Activated CD4-positive, alpha-beta T cell treated with anti-CD3 and anti-CD28 coated beads, Interleukin-2, amount 10 ng/mL, durations not matched to agents 24 days and 14 days (primary cell): ENCODE data around the gene SUN1. TPM values are rescaled to one million over a fixed set of nuclear protein-coding genes. Genes with fewer than 3 reads are reported as not detected.

Experiments used
- DNase-seq: peaks from one replicate; pipeline ENCODE4 v3.0.0; 2022
- H3K27ac Mint-ChIP-seq: one replicate; pipeline ENCODE4 v1.8.0; 2022; ENCODE audit warnings: mild to moderate bottlenecking, mixed read lengths
- H3K27me3 Mint-ChIP-seq: one replicate; pipeline ENCODE4 v1.8.0; 2022; ENCODE audit warnings: mixed read lengths
- H3K36me3 Mint-ChIP-seq: one replicate; pipeline ENCODE4 v1.8.0; 2022; ENCODE audit warnings: low read depth, mild to moderate bottlenecking, mixed read lengths
- H3K4me1 Mint-ChIP-seq: one replicate; pipeline ENCODE4 v1.8.0; 2021; ENCODE audit warnings: mixed read lengths
- H3K4me3 Mint-ChIP-seq: one replicate; pipeline ENCODE4 v1.8.0; 2022; ENCODE audit warnings: mild to moderate bottlenecking, moderate library complexity, mixed read lengths
- H3K9me3 Mint-ChIP-seq: one replicate; pipeline ENCODE4 v1.8.0; 2021; ENCODE audit warnings: mixed read lengths
- intact Hi-C: fragments of 100-400 bp; cut with micrococcal nuclease; formaldehyde crosslinking; loops from one replicate; pipeline ENCODE4 v1.15.1; 2023
- total RNA-seq: library from RNA; stranded (reverse); gene quantifications from 2 replicates; pipeline ENCODE4 v1.2.3, GENCODE V29; 2022

SUN1 gene
- total RNA-seq, 1 donor from 2014 or later = 90.3 TPM

DNA sequence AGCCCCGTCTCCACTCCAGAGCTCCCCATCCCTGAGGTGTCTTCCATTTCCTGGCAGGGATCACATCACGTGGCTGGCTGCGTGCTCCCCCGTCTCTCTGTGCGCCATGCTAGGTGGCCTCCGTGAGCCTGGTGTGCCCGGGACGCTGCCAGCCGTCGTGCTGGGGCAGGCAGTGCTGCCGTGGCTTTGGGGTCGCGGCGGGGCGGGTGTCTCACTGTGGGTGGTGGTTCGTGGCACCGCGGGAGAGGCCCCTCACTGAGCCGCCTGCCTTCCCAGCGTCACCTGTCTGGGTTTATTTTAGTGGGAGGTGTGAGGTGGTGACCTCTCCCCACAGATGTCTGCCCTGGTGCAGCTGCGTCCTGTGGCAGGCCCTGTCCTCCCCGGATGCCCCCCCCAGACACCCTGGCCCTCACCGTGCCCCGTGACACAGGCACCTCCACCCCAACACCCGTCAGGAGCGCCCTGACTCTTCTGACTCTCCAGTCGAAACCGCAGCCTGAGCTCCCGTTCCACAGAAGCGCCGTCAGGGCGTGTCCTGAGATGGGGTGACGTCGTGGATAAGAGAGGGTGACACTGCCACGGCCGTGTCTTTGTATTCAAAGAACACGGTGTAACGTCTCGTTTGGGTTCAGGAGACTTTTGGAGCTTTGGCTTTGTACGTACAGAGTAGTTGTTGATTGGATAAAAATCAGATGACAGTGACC, 62.0 kb downstream of the SUN1 start:
- H3K36me3 Mint-ChIP-seq = peaks cover 45% of the 10 kb centered on the region
- no peak for DNase-seq
- intact Hi-C loops = no loop called here
- H3K9me3 Mint-ChIP-seq = no peaks in the 10 kb centered on the region
- H3K27me3 Mint-ChIP-seq = no peaks in the 10 kb centered on the region
- H3K27ac Mint-ChIP-seq = no peak overlapping the region
- H3K4me1 Mint-ChIP-seq = peaks cover 6% of the 10 kb centered on the region
- H3K4me3 Mint-ChIP-seq = no peak overlapping the region

DNA sequence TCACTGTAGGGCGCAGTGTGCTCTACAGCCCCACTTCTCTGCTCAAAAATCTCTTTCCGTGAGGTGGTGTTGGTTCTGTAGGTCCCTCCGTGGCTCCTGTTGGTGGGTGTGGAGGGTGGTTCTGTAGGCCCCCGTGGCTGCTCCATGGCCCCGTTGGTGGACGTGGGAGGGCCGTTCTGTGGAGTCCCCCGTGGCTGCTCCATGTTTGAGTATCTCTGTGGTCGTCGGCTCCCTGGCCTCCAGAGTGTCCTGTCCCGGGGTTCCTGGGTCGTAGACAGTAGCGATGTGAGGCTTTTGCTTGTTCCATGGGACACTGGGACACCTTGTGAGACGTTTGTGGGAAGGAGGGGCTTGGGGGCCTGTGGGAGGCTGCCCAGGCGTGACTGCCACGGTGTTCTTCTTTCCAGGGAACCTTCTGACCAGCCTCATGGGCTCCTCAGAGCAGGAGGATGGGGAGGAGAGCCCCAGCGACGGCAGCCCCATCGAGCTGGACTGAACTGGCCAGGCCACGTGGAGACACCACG, 62.7 kb downstream of the SUN1 start:
- peaks cover 6% of the 10 kb centered on the region for H3K4me1 Mint-ChIP-seq
- intact Hi-C loops = no loop called here
- H3K9me3 Mint-ChIP-seq = no peaks in the 10 kb centered on the region
- no peak overlapping the region for H3K27ac Mint-ChIP-seq
- peaks cover 45% of the 10 kb centered on the region for H3K36me3 Mint-ChIP-seq
- no peaks in the 10 kb centered on the region for H3K27me3 Mint-ChIP-seq
- H3K4me3 Mint-ChIP-seq = no peak overlapping the region
- DNase-seq = no peak

- intact Hi-C loops = no loop called here
- H3K9me3 Mint-ChIP-seq = no peaks in the 10 kb centered on the region
Measured at GRCh38 chr7:895451-896052, 63.3 kb downstream of the SUN1 start.

DNA sequence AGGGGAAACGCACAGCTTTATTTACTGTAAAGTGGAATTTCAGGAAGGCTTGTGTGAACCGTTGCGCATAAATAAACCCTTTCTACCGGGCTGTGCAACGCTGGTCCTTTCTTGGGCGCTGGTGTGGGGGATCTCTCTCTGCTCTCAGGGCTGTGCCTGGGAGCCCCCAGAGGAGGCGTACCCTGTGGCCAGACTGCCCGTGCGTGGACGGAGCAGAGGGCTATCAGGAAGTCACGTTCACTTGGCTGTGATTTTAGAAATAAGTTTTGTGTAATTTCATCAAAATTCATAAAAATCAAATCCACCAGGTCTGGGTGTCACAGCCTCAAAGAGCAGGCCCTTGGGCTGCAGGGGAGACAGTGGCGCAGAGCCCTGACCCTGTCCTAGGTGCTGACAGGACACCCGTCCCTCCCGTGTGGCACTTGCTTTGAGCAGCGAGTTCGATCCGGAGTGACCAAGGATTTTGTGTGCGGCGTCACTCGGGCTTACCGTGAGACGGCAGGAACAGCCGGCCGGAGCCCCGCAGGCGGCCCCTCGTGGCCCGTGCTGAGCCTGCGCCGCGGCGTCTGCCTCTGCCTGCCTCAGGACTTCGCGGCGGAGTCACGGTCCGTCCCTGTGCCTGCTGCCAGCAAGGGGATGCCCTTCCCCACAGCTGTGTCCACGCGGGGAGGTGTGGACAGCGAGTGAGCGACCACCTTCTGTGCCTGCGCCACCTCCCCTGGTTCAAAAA, 64.2 kb downstream of the SUN1 start:
- no peak overlapping the region for H3K27ac Mint-ChIP-seq
- H3K9me3 Mint-ChIP-seq = no peaks in the 10 kb centered on the region
- H3K36me3 Mint-ChIP-seq = peaks cover 36% of the 10 kb centered on the region
- peaks cover 6% of the 10 kb centered on the region for H3K4me1 Mint-ChIP-seq
- no peaks in the 10 kb centered on the region for H3K27me3 Mint-ChIP-seq
- intact Hi-C loops = no loop called here
- no peak for DNase-seq
- no peak overlapping the region for H3K4me3 Mint-ChIP-seq

More at GRCh38 chr7:895451-896052, 63.3 kb downstream of the SUN1 start:
- no peak for DNase-seq
- H3K27me3 Mint-ChIP-seq = no peaks in the 10 kb centered on the region
- H3K4me1 Mint-ChIP-seq = peaks cover 6% of the 10 kb centered on the region
- no peak overlapping the region for H3K4me3 Mint-ChIP-seq
- no peak overlapping the region for H3K27ac Mint-ChIP-seq
- H3K36me3 Mint-ChIP-seq = peaks cover 41% of the 10 kb centered on the region

GRCh38 chr7:897086-897485, 64.8 kb downstream of the SUN1 start:
- H3K27ac Mint-ChIP-seq = no peak overlapping the region
- peaks cover 6% of the 10 kb centered on the region for H3K4me1 Mint-ChIP-seq
- H3K36me3 Mint-ChIP-seq = peaks cover 36% of the 10 kb centered on the region
- no peak for DNase-seq
- no peak overlapping the region for H3K4me3 Mint-ChIP-seq
- intact Hi-C loops = no loop called here
- no peaks in the 10 kb centered on the region for H3K9me3 Mint-ChIP-seq
- no peaks in the 10 kb centered on the region for H3K27me3 Mint-ChIP-seq

DNA sequence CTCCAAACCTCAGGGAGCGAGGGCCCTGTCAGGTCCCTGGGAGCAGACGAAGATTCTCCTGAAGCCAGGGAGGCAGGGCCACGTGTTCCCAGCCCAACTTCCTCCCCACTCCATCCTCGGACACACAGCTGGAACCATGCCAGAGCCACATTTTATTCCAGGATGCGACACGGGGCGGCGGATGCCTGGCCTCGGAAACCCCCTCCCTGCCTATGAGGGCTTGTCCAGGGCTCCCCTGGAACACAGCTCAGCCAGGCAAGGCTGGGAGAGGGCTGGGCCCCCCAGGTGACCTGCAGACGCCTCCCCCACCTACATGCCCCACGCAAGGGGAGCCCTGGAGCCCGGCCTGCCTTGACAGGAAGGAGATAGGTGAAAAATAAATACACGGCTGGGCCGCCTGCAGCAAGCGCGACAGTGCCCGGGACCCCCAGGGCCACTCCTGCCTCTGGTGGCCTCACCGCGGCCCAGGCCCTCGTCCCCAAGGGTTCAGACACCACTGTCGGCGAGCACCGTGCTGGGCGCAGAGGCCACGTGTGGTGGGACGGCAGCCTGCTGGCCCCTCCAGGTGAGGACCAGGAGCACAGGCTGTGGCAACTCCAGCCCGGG, 65.6 kb downstream of the SUN1 start:
- H3K27me3 Mint-ChIP-seq = no peaks in the 10 kb centered on the region
- no peak overlapping the region for H3K4me3 Mint-ChIP-seq
- no peaks in the 10 kb centered on the region for H3K9me3 Mint-ChIP-seq
- H3K4me1 Mint-ChIP-seq = no peaks in the 10 kb centered on the region
- H3K36me3 Mint-ChIP-seq = peaks cover 29% of the 10 kb centered on the region
- intact Hi-C loops = no loop called here
- no peak for DNase-seq
- H3K27ac Mint-ChIP-seq = no peak overlapping the region

GRCh38 chr7:898460-898854, 66.2 kb downstream of the SUN1 start:
- Mint-ChIP-seq H3K4me3 (no peak overlapping the region), H3K9me3 (no peaks in the 10 kb centered on the region), H3K4me1 (no peaks in the 10 kb centered on the region), H3K27me3 (no peaks in the 10 kb centered on the region), H3K27ac (no peak overlapping the region), H3K36me3 (peaks cover 24% of the 10 kb centered on the region)
- intact Hi-C loops = no loop called here
- no peak for DNase-seq

GRCh38 chr7:898855-899681, 66.8 kb downstream of the SUN1 start:
- Mint-ChIP-seq H3K4me1 (no peaks in the 10 kb centered on the region), H3K27ac (no peak overlapping the region), H3K9me3 (no peaks in the 10 kb centered on the region), H3K36me3 (peaks cover 20% of the 10 kb centered on the region), H3K27me3 (no peaks in the 10 kb centered on the region), H3K4me3 (no peak overlapping the region)
- intact Hi-C loops = no loop called here
- DNase-seq = no peak

- Mint-ChIP-seq H3K27me3 (no peaks in the 10 kb centered on the region), H3K4me1 (no peaks in the 10 kb centered on the region), H3K4me3 (no peak overlapping the region), H3K36me3 (peaks cover 16% of the 10 kb centered on the region), H3K9me3 (no peaks in the 10 kb centered on the region), H3K27ac (no peak overlapping the region)
- no peak for DNase-seq
- intact Hi-C loops = loop anchor here (2.0 kb wide), 1 partner anchor 23 kb away; the partner anchor contains the start of gene GET4
Measured at GRCh38 chr7:899806-900205, 67.5 kb downstream of the SUN1 start.

- Mint-ChIP-seq H3K9me3 (no peaks in the 10 kb centered on the region), H3K4me1 (no peaks in the 10 kb centered on the region), H3K4me3 (no peak overlapping the region), H3K27me3 (peaks cover 2% of the 10 kb centered on the region), H3K27ac (no peak overlapping the region), H3K36me3 (peaks cover 13% of the 10 kb centered on the region)
- intact Hi-C loops = loop anchor here (2.0 kb wide), 1 partner anchor 24 kb away; the partner anchor contains the start of gene GET4
- no peak for DNase-seq
Measured at GRCh38 chr7:900331-901040, 68.2 kb downstream of the SUN1 start.

DNA sequence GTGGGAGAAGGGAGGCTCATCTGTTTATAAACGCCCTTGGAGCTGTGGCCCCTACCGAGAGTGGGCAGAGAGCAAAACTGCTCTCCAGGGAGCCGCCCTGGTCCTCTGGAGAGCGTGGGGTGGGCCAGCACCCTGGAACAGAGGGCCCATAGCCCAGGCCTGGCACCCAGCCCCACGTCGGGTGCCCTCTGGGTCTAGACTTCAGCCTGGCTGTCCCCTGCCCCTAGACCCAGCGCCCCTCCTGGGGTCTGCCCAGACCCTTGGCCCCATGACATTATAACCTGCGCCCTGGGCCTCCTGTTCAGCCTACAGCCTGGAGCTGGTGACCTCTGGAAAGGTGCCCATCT, 68.7 kb downstream of the SUN1 start:
- intact Hi-C loops = loop anchor here (2.0 kb wide), 1 partner anchor 24 kb away; the partner anchor contains the start of gene GET4
- peaks cover 10% of the 10 kb centered on the region for H3K36me3 Mint-ChIP-seq

GRCh38 chr7:901388-902154, 69.3 kb downstream of the SUN1 start:
- no peak overlapping the region for H3K4me3 Mint-ChIP-seq
- intact Hi-C loops = loop anchor here (2.0 kb wide), 1 partner anchor 25 kb away; the partner anchor contains the start of gene GET4
- peak; percentile 86 for DNase-seq

More for the DNA sequence above, 68.7 kb downstream of the SUN1 start:
- Mint-ChIP-seq H3K4me3 (no peak overlapping the region), H3K27ac (no peak overlapping the region), H3K4me1 (no peaks in the 10 kb centered on the region), H3K9me3 (no peaks in the 10 kb centered on the region), H3K27me3 (peaks cover 2% of the 10 kb centered on the region)
- DNase-seq = no peak

More at GRCh38 chr7:901388-902154, 69.3 kb downstream of the SUN1 start:
- no peak overlapping the region for H3K27ac Mint-ChIP-seq
- H3K36me3 Mint-ChIP-seq = peaks cover 5% of the 10 kb centered on the region
- H3K9me3 Mint-ChIP-seq = no peaks in the 10 kb centered on the region
- H3K4me1 Mint-ChIP-seq = no peaks in the 10 kb centered on the region
- peaks cover 2% of the 10 kb centered on the region for H3K27me3 Mint-ChIP-seq
